ENCODE results near the gene TNFSF13. TPM values are rescaled to one million over a fixed set of nuclear protein-coding genes. Genes with fewer than 3 reads are reported as not detected.
A peak's percentile ranks its signal among the peaks of the same experiment; 100 is the strongest.

The TNFSF13 gene
- total RNA-seq, 1 experiment from 2014 or later = 3.2 TPM

DNA sequence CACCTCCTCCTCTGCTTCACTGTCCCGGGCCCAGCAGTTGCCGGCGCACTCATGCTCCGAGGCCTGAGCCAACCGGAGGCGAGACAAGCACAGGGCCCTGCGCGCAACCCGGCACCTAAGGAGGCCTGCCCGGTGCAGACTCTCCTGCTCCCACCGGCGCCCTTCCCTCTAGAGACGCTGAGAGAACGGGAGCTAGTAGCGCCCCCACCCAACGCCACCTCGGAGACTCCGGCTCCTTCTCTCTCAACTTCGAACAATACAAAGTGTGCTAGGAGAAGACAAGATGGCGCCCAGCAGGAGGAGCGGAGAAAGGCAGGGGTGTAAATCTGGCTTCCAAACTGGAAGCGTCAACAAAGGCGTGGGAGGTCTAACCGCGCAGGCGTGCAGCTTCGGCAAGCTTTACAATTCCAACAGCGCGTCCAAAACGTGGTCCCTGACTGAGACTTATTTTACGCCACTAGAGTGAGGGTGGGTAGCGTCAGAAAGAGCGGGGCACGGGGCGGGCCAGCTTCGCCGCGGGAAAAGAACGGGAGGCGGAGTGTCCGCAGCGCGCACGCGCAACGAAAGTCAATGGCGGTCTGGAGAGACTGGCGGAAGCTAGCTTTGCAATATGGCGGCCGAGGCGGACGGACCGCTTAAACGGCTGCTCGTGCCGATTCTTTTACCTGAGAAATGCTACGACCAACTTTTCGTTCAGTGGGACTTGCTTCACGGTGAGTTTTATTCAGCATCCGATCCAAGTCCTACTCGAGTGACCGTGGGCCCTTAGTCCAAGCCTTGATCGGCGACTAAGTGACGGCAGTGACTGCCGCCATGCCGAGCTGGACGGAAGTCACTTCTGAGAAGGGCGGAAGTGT, 24.9 kb downstream of the TNFSF13 start, which contains the start of gene MPDU1 (continued):
- TF ChIP-seq, protein P1, sequence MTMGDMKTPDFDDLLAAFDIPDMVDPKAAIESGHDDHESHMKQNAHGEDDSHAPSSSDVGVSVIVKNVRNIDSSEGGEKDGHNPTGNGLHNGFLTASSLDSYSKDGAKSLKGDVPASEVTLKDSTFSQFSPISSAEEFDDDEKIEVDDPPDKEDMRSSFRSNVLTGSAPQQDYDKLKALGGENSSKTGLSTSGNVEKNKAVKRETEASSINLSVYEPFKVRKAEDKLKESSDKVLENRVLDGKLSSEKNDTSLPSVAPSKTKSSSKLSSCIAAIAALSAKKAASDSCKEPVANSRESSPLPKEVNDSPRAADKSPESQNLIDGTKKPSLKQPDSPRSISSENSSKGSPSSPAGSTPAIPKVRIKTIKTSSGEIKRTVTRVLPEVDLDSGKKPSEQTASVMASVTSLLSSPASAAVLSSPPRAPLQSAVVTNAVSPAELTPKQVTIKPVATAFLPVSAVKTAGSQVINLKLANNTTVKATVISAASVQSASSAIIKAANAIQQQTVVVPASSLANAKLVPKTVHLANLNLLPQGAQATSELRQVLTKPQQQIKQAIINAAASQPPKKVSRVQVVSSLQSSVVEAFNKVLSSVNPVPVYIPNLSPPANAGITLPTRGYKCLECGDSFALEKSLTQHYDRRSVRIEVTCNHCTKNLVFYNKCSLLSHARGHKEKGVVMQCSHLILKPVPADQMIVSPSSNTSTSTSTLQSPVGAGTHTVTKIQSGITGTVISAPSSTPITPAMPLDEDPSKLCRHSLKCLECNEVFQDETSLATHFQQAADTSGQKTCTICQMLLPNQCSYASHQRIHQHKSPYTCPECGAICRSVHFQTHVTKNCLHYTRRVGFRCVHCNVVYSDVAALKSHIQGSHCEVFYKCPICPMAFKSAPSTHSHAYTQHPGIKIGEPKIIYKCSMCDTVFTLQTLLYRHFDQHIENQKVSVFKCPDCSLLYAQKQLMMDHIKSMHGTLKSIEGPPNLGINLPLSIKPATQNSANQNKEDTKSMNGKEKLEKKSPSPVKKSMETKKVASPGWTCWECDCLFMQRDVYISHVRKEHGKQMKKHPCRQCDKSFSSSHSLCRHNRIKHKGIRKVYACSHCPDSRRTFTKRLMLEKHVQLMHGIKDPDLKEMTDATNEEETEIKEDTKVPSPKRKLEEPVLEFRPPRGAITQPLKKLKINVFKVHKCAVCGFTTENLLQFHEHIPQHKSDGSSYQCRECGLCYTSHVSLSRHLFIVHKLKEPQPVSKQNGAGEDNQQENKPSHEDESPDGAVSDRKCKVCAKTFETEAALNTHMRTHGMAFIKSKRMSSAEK (CRISPR knock-in tag; IDR thresholded peaks at IDR 0.05; ENCODE audit: borderline replicate concordance) = peak; percentile 51; the same call in 1 of the 2 replicates
- TF ChIP-seq, protein P2, sequence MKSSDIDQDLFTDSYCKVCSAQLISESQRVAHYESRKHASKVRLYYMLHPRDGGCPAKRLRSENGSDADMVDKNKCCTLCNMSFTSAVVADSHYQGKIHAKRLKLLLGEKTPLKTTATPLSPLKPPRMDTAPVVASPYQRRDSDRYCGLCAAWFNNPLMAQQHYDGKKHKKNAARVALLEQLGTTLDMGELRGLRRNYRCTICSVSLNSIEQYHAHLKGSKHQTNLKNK (CRISPR knock-in tag; IDR thresholded peaks at IDR 0.05) = 0 out of 2 replicates have a peak, but pooled peaks have one; percentile 46
- no peak for TF ChIP-seq ZNF416 (CRISPR knock-in tag; IDR thresholded peaks at IDR 0.05)
- no peak for TF ChIP-seq MXD4 (CRISPR knock-in tag; IDR thresholded peaks at IDR 0.05; ENCODE audit: borderline replicate concordance)
- TF ChIP-seq ZNF423 (CRISPR knock-in tag; IDR thresholded peaks at IDR 0.05) = no peak
- no peak; the same call in 1 of the 2 replicates for TF ChIP-seq ZBTB21 (CRISPR knock-in tag; IDR thresholded peaks at IDR 0.05; ENCODE audit: borderline replicate concordance)
- TF ChIP-seq, protein P3, sequence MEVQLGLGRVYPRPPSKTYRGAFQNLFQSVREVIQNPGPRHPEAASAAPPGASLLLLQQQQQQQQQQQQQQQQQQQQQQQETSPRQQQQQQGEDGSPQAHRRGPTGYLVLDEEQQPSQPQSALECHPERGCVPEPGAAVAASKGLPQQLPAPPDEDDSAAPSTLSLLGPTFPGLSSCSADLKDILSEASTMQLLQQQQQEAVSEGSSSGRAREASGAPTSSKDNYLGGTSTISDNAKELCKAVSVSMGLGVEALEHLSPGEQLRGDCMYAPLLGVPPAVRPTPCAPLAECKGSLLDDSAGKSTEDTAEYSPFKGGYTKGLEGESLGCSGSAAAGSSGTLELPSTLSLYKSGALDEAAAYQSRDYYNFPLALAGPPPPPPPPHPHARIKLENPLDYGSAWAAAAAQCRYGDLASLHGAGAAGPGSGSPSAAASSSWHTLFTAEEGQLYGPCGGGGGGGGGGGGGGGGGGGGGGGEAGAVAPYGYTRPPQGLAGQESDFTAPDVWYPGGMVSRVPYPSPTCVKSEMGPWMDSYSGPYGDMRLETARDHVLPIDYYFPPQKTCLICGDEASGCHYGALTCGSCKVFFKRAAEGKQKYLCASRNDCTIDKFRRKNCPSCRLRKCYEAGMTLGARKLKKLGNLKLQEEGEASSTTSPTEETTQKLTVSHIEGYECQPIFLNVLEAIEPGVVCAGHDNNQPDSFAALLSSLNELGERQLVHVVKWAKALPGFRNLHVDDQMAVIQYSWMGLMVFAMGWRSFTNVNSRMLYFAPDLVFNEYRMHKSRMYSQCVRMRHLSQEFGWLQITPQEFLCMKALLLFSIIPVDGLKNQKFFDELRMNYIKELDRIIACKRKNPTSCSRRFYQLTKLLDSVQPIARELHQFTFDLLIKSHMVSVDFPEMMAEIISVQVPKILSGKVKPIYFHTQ (CRISPR knock-in tag; IDR thresholded peaks at IDR 0.05) = no peak
- peak; percentile 61; the same call in 1 of the 2 replicates for TF ChIP-seq NR1H2 (CRISPR knock-in tag; IDR thresholded peaks at IDR 0.05)
- no peak for TF ChIP-seq IRF2 (CRISPR knock-in tag; IDR thresholded peaks at IDR 0.05; ENCODE audit: borderline replicate concordance, low read depth)
- TF ChIP-seq, protein P4, sequence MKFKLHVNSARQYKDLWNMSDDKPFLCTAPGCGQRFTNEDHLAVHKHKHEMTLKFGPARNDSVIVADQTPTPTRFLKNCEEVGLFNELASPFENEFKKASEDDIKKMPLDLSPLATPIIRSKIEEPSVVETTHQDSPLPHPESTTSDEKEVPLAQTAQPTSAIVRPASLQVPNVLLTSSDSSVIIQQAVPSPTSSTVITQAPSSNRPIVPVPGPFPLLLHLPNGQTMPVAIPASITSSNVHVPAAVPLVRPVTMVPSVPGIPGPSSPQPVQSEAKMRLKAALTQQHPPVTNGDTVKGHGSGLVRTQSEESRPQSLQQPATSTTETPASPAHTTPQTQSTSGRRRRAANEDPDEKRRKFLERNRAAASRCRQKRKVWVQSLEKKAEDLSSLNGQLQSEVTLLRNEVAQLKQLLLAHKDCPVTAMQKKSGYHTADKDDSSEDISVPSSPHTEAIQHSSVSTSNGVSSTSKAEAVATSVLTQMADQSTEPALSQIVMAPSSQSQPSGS (CRISPR knock-in tag; IDR thresholded peaks at IDR 0.05; ENCODE audit: borderline replicate concordance, low read depth) = no peak
- peak; percentile 76; the same call in 1 of the 2 replicates for TF ChIP-seq SP1 (CRISPR knock-in tag; conservative IDR thresholded peaks at IDR 0.05)
- TF ChIP-seq, protein P5, sequence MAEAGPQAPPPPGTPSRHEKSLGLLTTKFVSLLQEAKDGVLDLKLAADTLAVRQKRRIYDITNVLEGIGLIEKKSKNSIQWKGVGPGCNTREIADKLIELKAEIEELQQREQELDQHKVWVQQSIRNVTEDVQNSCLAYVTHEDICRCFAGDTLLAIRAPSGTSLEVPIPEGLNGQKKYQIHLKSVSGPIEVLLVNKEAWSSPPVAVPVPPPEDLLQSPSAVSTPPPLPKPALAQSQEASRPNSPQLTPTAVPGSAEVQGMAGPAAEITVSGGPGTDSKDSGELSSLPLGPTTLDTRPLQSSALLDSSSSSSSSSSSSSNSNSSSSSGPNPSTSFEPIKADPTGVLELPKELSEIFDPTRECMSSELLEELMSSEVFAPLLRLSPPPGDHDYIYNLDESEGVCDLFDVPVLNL (CRISPR knock-in tag; IDR thresholded peaks at IDR 0.05; ENCODE audit: borderline replicate concordance, low read depth) = peak; percentile 88; the same call in 1 of the 2 replicates
- TF ChIP-seq ATF1 (CRISPR knock-in tag; IDR thresholded peaks at IDR 0.05) = no peak
- TF ChIP-seq, protein P6, sequence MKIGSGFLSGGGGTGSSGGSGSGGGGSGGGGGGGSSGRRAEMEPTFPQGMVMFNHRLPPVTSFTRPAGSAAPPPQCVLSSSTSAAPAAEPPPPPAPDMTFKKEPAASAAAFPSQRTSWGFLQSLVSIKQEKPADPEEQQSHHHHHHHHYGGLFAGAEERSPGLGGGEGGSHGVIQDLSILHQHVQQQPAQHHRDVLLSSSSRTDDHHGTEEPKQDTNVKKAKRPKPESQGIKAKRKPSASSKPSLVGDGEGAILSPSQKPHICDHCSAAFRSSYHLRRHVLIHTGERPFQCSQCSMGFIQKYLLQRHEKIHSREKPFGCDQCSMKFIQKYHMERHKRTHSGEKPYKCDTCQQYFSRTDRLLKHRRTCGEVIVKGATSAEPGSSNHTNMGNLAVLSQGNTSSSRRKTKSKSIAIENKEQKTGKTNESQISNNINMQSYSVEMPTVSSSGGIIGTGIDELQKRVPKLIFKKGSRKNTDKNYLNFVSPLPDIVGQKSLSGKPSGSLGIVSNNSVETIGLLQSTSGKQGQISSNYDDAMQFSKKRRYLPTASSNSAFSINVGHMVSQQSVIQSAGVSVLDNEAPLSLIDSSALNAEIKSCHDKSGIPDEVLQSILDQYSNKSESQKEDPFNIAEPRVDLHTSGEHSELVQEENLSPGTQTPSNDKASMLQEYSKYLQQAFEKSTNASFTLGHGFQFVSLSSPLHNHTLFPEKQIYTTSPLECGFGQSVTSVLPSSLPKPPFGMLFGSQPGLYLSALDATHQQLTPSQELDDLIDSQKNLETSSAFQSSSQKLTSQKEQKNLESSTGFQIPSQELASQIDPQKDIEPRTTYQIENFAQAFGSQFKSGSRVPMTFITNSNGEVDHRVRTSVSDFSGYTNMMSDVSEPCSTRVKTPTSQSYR (CRISPR knock-in tag; IDR thresholded peaks at IDR 0.05) = 0 out of 2 replicates have a peak, but pooled peaks have one; percentile 14
